Upper lobe of left lung (tissue), 4 donors: ENCODE results near the gene TEX30.

Source experiments
- CTCF ChIP-seq, 6 experiments: fragments of 450-650 bp in 4 of 6; fragments of 200-600 bp in 2 of 6; sonication (generic) in 2 of 6; IDR thresholded peaks; one replicate each; pipeline ENCODE4 v1.5.1; 2016 to 2019; ENCODE audit warnings: antibody characterized with exemption in 6 of 6
- EP300 ChIP-seq, 4 donors: sonication (generic); formaldehyde crosslinking; IDR thresholded peaks; one replicate each; pipeline ENCODE4 v1.5.1; 2017; ENCODE audit warnings: antibody characterized with exemption in 4 of 4, control low read depth in 2 of 4

GRCh38 chr13:102729560-102730270 is 43.9 kb downstream of the TEX30 start:
- no peak for TF ChIP-seq EP300 (IDR thresholded peaks at IDR 0.05)
- TF ChIP-seq CTCF (IDR thresholded peaks at IDR 0.05): no peak
